ENCODE results near the gene PARP16.

DNA sequence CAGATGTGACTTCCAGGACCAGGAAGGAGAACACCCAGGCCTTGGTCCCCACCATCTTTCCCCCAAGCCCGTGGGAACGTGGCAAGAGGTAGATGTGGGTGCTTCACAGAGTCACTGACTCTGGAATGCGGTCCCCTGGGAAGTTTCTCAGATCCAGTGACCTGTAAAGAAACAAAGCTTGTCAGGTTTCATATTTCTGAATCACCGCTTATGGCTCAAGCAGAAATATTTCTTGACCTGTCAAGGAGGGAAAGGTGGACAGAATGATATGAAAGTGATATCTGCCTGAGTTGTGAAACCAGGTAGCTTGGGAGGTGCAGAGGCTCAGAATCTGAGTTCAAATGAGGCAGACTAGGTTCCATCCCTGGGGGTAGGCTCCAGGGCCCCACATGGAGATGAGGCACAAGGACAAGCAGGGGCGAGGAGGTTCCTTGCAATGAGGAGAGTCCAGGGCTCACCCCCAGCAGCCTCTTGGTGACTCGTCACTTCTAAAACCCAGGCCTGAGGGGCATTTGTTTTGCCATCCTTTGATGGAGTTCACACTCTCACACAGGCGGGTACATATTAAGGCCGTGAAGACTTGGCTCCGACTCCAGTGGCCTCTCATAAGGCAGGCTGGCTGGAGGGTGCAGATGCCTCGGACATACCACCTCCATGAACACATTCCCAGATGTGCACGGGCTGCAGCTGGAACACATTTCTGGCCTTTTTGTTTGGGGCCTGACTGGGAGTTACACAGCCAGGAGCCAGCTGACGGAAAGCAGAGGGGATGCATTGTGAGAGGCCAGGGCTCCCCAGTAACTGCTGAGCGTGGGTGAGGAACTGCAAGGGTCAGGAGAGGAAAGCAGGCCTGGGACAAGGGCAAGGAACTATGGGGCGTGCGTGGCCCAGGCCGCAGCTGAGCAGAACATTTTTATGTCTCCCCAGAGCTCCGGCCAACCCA is 76.7 kb downstream of the PARP16 start:
- TF ChIP-seq, protein P1, sequence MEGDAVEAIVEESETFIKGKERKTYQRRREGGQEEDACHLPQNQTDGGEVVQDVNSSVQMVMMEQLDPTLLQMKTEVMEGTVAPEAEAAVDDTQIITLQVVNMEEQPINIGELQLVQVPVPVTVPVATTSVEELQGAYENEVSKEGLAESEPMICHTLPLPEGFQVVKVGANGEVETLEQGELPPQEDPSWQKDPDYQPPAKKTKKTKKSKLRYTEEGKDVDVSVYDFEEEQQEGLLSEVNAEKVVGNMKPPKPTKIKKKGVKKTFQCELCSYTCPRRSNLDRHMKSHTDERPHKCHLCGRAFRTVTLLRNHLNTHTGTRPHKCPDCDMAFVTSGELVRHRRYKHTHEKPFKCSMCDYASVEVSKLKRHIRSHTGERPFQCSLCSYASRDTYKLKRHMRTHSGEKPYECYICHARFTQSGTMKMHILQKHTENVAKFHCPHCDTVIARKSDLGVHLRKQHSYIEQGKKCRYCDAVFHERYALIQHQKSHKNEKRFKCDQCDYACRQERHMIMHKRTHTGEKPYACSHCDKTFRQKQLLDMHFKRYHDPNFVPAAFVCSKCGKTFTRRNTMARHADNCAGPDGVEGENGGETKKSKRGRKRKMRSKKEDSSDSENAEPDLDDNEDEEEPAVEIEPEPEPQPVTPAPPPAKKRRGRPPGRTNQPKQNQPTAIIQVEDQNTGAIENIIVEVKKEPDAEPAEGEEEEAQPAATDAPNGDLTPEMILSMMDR (IDR thresholded peaks at IDR 0.05) = no peak
- no peak for TF ChIP-seq POLR2A (IDR thresholded peaks at IDR 0.05)

Data from Peyer's patch (tissue), 4 donors.